ENCODE data around the gene ODR4. TPM values are rescaled to one million over a fixed set of nuclear protein-coding genes. Genes with fewer than 3 reads are reported as not detected.
"Not testable (repeated sequence)": the region's sequence is repeated elsewhere in the genome, so short reads cannot be mapped to it uniquely, and the experiment has no call there.

The ODR4 gene
- total RNA-seq, 2 experiments from 2014 or later, result 12.0 to 16.1 TPM

DNA sequence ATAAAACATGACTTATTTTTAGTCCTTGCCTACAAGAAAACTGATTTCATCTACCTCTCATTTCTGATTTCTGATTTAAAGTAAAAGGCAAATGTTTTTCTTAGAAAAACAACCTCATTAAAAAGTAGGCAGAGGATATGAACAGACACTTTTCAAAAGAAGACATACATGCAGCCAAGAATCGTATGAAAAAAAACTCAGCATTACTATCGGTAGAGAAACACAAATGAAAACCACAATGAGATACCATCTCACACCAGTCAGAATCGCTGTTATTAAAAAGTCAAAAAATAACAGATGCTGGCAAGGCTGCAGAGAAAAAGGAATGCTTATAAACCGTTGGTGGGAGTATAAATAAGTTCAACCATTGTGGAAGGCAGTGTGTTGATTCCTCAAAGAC lies 16.2 kb downstream of the ODR4 start:
- peaks cover 87% of the 10 kb centered on the region for H3K36me3 ChIP-seq (ENCODE audit: insufficient read depth, low read length)
- BruUV-seq (replicated peaks), result no TSS peak
- no peak overlapping the region for H3K4me3 ChIP-seq (ENCODE audit: low read depth, low read length, poor library complexity, severe bottlenecking)
- no peak overlapping the region for H3K4me2 ChIP-seq (ENCODE audit: low read length)
- intact Hi-C loops (cut with micrococcal nuclease; ENCODE audit: unreplicated experiment), result no loop called here
- no peak overlapping the region for H2AFZ ChIP-seq (ENCODE audit: low read length)
- H3K9me3 ChIP-seq (ENCODE audit: low read length), result no peaks in the 10 kb centered on the region
- POLR2A ChIA-PET, result no interaction called here
- H3K9me2 ChIP-seq (ENCODE audit: insufficient read depth, low read length), result no peaks in the 10 kb centered on the region
- H3K27ac ChIP-seq (ENCODE audit: low read depth, low read length, poor library complexity, severe bottlenecking), result no peak overlapping the region
- no peaks in the 10 kb centered on the region for H4K20me1 ChIP-seq (ENCODE audit: insufficient read depth, low read length)
- H3K4me1 ChIP-seq (ENCODE audit: insufficient read depth, low read length, poor library complexity, severe bottlenecking), result no peaks in the 10 kb centered on the region
- no peaks in the 10 kb centered on the region for H3K79me2 ChIP-seq (ENCODE audit: insufficient read depth, low read depth, low read length)
- TF ChIP-seq, protein P1, sequence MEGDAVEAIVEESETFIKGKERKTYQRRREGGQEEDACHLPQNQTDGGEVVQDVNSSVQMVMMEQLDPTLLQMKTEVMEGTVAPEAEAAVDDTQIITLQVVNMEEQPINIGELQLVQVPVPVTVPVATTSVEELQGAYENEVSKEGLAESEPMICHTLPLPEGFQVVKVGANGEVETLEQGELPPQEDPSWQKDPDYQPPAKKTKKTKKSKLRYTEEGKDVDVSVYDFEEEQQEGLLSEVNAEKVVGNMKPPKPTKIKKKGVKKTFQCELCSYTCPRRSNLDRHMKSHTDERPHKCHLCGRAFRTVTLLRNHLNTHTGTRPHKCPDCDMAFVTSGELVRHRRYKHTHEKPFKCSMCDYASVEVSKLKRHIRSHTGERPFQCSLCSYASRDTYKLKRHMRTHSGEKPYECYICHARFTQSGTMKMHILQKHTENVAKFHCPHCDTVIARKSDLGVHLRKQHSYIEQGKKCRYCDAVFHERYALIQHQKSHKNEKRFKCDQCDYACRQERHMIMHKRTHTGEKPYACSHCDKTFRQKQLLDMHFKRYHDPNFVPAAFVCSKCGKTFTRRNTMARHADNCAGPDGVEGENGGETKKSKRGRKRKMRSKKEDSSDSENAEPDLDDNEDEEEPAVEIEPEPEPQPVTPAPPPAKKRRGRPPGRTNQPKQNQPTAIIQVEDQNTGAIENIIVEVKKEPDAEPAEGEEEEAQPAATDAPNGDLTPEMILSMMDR (conservative IDR thresholded peaks at IDR 0.05; ENCODE audit: low read length), result no peak
- TF ChIP-seq EZH2phosphoT487 (IDR thresholded peaks at IDR 0.05; ENCODE audit: borderline replicate concordance, low read depth, low read length), result no peak
- CTCF ChIA-PET (ENCODE audit: unreplicated experiment), result no interaction called here
- DNase-seq (ENCODE audit: low spot score), result no peak

DNA sequence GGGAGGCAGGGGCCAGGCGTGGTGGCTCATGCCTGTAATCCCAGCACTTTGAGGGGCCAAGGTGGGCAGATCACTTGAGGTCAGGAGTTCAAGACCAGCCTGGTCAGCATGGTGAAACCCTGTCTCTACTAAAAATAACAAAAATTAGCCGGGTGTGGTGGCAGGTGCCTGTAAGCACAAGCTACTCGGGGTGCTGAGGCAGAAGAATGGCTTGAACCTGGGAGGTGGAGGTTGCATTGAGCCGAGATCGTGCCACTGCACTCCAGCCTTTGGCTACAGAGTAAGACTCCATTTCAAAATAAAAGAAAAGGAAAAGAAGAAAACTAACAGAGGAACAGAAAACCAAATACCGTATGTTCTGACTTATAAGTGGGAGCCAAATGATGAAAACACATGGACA lies 17.1 kb downstream of the ODR4 start:
- POLR2A ChIA-PET, result interaction anchor here (0.6 to 1.2 kb wide), 2 partner anchors 13 to 100 kb away, joined by 3 to 4 read pairs; no protein-coding TSS in a partner anchor
- H3K4me3 ChIP-seq (ENCODE audit: low read depth, low read length, poor library complexity, severe bottlenecking); H2AFZ ChIP-seq (ENCODE audit: low read length); BruUV-seq (replicated peaks); DNase-seq (ENCODE audit: low spot score); H4K20me1 ChIP-seq (ENCODE audit: insufficient read depth, low read length); CTCF ChIA-PET (ENCODE audit: unreplicated experiment); H3K79me2 ChIP-seq (ENCODE audit: insufficient read depth, low read depth, low read length); H3K4me1 ChIP-seq (ENCODE audit: insufficient read depth, low read length, poor library complexity, severe bottlenecking); intact Hi-C loops (cut with micrococcal nuclease; ENCODE audit: unreplicated experiment); H3K9me2 ChIP-seq (ENCODE audit: insufficient read depth, low read length); H3K9me3 ChIP-seq (ENCODE audit: low read length); H3K4me2 ChIP-seq (ENCODE audit: low read length); H3K27ac ChIP-seq (ENCODE audit: low read depth, low read length, poor library complexity, severe bottlenecking): not testable (repeated sequence)
- H3K36me3 ChIP-seq (ENCODE audit: insufficient read depth, low read length), result peaks cover 88% of the 10 kb centered on the region

DNA sequence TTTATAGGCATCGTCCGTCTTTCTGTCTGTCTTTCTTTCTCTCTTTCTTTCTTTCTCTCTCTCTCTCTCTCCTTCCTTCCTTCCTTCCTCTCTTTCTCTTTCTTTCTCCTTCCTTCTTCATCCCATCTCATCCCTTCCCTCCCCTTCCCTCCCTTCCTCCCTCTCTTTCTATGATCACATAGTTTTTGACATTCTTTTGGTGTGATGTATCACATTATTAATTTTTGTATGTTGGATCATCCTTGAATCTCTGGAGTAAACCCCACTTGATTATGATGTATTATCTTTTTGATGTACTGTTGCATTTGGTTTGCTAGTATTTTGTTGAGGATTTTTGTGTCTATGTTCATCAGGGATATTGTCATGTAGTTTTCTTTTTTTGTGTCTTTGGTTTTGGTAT lies 25.8 kb downstream of the ODR4 start:
- POLR2A ChIA-PET; H2AFZ ChIP-seq (ENCODE audit: low read length); BruUV-seq (replicated peaks); H3K4me3 ChIP-seq (ENCODE audit: low read depth, low read length, poor library complexity, severe bottlenecking); CTCF ChIA-PET (ENCODE audit: unreplicated experiment); H3K27ac ChIP-seq (ENCODE audit: low read depth, low read length, poor library complexity, severe bottlenecking); H3K4me2 ChIP-seq (ENCODE audit: low read length); H3K9me2 ChIP-seq (ENCODE audit: insufficient read depth, low read length); H3K4me1 ChIP-seq (ENCODE audit: insufficient read depth, low read length, poor library complexity, severe bottlenecking); H3K79me2 ChIP-seq (ENCODE audit: insufficient read depth, low read depth, low read length); H4K20me1 ChIP-seq (ENCODE audit: insufficient read depth, low read length); H3K9me3 ChIP-seq (ENCODE audit: low read length); DNase-seq (ENCODE audit: low spot score): not testable (repeated sequence)
- H3K36me3 ChIP-seq (ENCODE audit: insufficient read depth, low read length), result peaks cover 64% of the 10 kb centered on the region
- intact Hi-C loops (cut with micrococcal nuclease; ENCODE audit: unreplicated experiment), result loop anchor here (10.0 kb wide), 1 partner anchor 583 kb away; no protein-coding TSS in a partner anchor

DNA sequence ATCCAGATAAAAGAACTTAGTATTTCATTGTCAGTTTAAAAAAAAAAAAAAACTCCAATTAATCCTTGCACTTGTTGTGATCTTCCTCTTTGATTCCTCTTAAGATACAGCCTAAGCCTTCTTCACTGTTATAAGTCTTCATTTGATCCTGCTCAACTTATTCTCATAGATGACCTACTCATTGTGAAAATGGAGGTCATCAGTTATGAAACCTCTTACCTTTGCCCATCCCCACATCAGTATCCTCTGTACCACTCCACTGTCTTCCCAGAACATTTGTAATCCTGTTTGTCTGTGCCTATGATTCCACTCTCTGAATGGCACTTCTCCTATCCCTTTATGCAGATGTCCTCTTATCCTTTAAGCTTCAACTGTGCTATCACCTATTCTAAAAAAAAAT lies 28.0 kb downstream of the ODR4 start:
- no peak overlapping the region for H3K27ac ChIP-seq (ENCODE audit: low read depth, low read length, poor library complexity, severe bottlenecking)
- TF ChIP-seq, protein P1 (conservative IDR thresholded peaks at IDR 0.05; ENCODE audit: low read length), result no peak
- no peak for TF ChIP-seq EZH2phosphoT487 (IDR thresholded peaks at IDR 0.05; ENCODE audit: borderline replicate concordance, low read depth, low read length)
- intact Hi-C loops (cut with micrococcal nuclease; ENCODE audit: unreplicated experiment), result loop anchor here (10.0 kb wide), 1 partner anchor 581 kb away; no protein-coding TSS in a partner anchor
- ChIA-PET CTCF (ENCODE audit: unreplicated experiment) (no interaction called here), POLR2A (interaction anchor here (0.5 kb wide), 1 partner anchor 1873 kb away, joined by 4 read pairs; no protein-coding TSS in a partner anchor)
- no peaks in the 10 kb centered on the region for H3K4me1 ChIP-seq (ENCODE audit: insufficient read depth, low read length, poor library complexity, severe bottlenecking)
- BruUV-seq (replicated peaks), result no TSS peak
- peaks cover 62% of the 10 kb centered on the region for H3K36me3 ChIP-seq (ENCODE audit: insufficient read depth, low read length)
- H3K9me2 ChIP-seq (ENCODE audit: insufficient read depth, low read length), result no peaks in the 10 kb centered on the region
- no peaks in the 10 kb centered on the region for H4K20me1 ChIP-seq (ENCODE audit: insufficient read depth, low read length)
- H3K79me2 ChIP-seq (ENCODE audit: insufficient read depth, low read depth, low read length), result no peaks in the 10 kb centered on the region
- DNase-seq (ENCODE audit: low spot score), result no peak
- H3K4me2 ChIP-seq (ENCODE audit: low read length), result no peak overlapping the region
- H3K4me3 ChIP-seq (ENCODE audit: low read depth, low read length, poor library complexity, severe bottlenecking), result no peak overlapping the region
- no peak overlapping the region for H2AFZ ChIP-seq (ENCODE audit: low read length)
- no peaks in the 10 kb centered on the region for H3K9me3 ChIP-seq (ENCODE audit: low read length)
